HEK293T (cell line): ENCODE measurements around the gene C16orf86.

Experiments used
- CTCF ChIA-PET: fragments of 350-600 bp; formaldehyde crosslinking; extraction: SDS; loops from one replicate; lab custom pipeline; 2021; ENCODE audit warnings: antibody characterized with exemption, inconsistent platforms; lab: Yijun Ruan, JAX
- POLR2A ChIA-PET: fragments of 350-600 bp; formaldehyde crosslinking; extraction: SDS; loops from one replicate; lab custom pipeline; 2020; ENCODE audit warnings: antibody characterized with exemption, inconsistent platforms; lab: Yijun Ruan, JAX
- DNase-seq: peaks from one replicate; pipeline ENCODE4 v3.0.0; 2012; ENCODE audit warnings: mixed read lengths; ENCODE audit errors: extremely low spot score
- ARNT ChIP-seq: fragments of 450-650 bp; IDR thresholded peaks from 2 replicates; pipeline ENCODE4 v1.6.1; 2017; ENCODE audit warnings: mild to moderate bottlenecking
- BHLHE40 ChIP-seq: fragments of 450-650 bp; IDR thresholded peaks from 2 replicates; pipeline ENCODE4 v1.6.1; 2016; ENCODE audit warnings: mild to moderate bottlenecking, moderate library complexity, borderline replicate concordance
- CTBP1 ChIP-seq: fragments of 450-650 bp; IDR thresholded peaks from 2 replicates; pipeline ENCODE4 v1.6.1; 2016; ENCODE audit warnings: borderline replicate concordance
- ELF4 ChIP-seq: fragments of 450-650 bp; IDR thresholded peaks from 2 replicates; pipeline ENCODE4 v1.6.1; 2017; ENCODE audit warnings: antibody characterized with exemption
- FOXA1 ChIP-seq: fragments of 450-650 bp; IDR thresholded peaks from 2 replicates; pipeline ENCODE4 v1.6.1; 2016; ENCODE audit warnings: mild to moderate bottlenecking
- FOXK2 ChIP-seq: fragments of 450-650 bp; IDR thresholded peaks from 2 replicates; pipeline ENCODE4 v1.6.1; 2016; ENCODE audit warnings: mild to moderate bottlenecking
- FOXM1 ChIP-seq: fragments of 450-650 bp; IDR thresholded peaks from 2 replicates; pipeline ENCODE4 v1.6.1; 2017; ENCODE audit warnings: mild to moderate bottlenecking, borderline replicate concordance
- HDGF ChIP-seq: fragments of 450-650 bp; IDR thresholded peaks from 2 replicates; pipeline ENCODE4 v1.6.1; 2017; ENCODE audit warnings: antibody characterized with exemption, borderline replicate concordance
- L3MBTL2 ChIP-seq: fragments of 450-650 bp; conservative IDR thresholded peaks from 2 replicates; pipeline ENCODE4 v1.6.1; 2016; ENCODE audit warnings: mild to moderate bottlenecking
- LEF1 ChIP-seq: fragments of 450-650 bp; IDR thresholded peaks from 2 replicates; pipeline ENCODE4 v1.6.1; 2017; ENCODE audit warnings: mild to moderate bottlenecking, borderline replicate concordance
- NFRKB ChIP-seq: fragments of 450-650 bp; IDR thresholded peaks from 2 replicates; pipeline ENCODE4 v1.6.1; 2016; ENCODE audit warnings: mild to moderate bottlenecking, moderate library complexity
- PKNOX1 ChIP-seq: fragments of 450-650 bp; IDR thresholded peaks from 2 replicates; pipeline ENCODE4 v1.6.1; 2016
- SP1 ChIP-seq: fragments of 450-650 bp; IDR thresholded peaks from 2 replicates; pipeline ENCODE4 v1.6.1; 2017
- SUZ12 ChIP-seq: fragments of 450-650 bp; IDR thresholded peaks from 2 replicates; pipeline ENCODE4 v1.6.1; 2016; ENCODE audit warnings: mild to moderate bottlenecking
- TARDBP ChIP-seq: fragments of 450-650 bp; IDR thresholded peaks from 2 replicates; pipeline ENCODE4 v1.6.1; 2016
- ZNF384 ChIP-seq: fragments of 450-650 bp; IDR thresholded peaks from 2 replicates; pipeline ENCODE4 v1.6.1; 2016

The C16orf86 gene

GRCh38 chr16:67644038-67644437, 22.6 kb upstream of the C16orf86 start:
- POLR2A ChIA-PET, result interaction anchor here (1.2 to 2.7 kb wide), 4 partner anchors 16 to 163 kb away, joined by 3 to 19 read pairs (median 4); partner anchors contain the start of genes ACD, ATP6V0D1 and CTCF
- no peak for TF ChIP-seq LEF1
- TF ChIP-seq BHLHE40, result no peak
- no peak for TF ChIP-seq FOXA1
- no peak for TF ChIP-seq FOXM1
- no peak for TF ChIP-seq ELF4
- no peak for TF ChIP-seq FOXK2
- TF ChIP-seq PKNOX1, result no peak
- no peak for TF ChIP-seq SUZ12
- TF ChIP-seq ZNF384, result no peak
- TF ChIP-seq HDGF, result no peak
- TF ChIP-seq TARDBP, result no peak
- TF ChIP-seq CTBP1, result no peak
- TF ChIP-seq SP1, result no peak
- TF ChIP-seq ARNT, result no peak
- no peak for TF ChIP-seq L3MBTL2
- TF ChIP-seq NFRKB, result no peak
- CTCF ChIA-PET, result interaction anchor here (0.6 to 5.9 kb wide), 11 partner anchors 19 to 163 kb away, joined by 3 to 35 read pairs (median 5); partner anchors contain the start of genes ATP6V0D1, C16orf86, CTCF and ENKD1
- DNase-seq, result no peak

- CTCF ChIA-PET, result interaction anchor here (0.9 to 5.9 kb wide), 7 partner anchors 15 to 164 kb away, joined by 3 to 35 read pairs (median 8); partner anchors contain the start of genes ACD, ATP6V0D1, CTCF and RANBP10
- TF ChIP-seq FOXM1, result no peak
- no peak for TF ChIP-seq ZNF384
- TF ChIP-seq ELF4, result no peak
- no peak for TF ChIP-seq PKNOX1
- no peak for TF ChIP-seq FOXK2
- TF ChIP-seq HDGF, result no peak
- no peak for TF ChIP-seq ARNT
- no peak for TF ChIP-seq SUZ12
- no peak for TF ChIP-seq BHLHE40
- no peak for TF ChIP-seq CTBP1
- TF ChIP-seq L3MBTL2, result no peak
- DNase-seq, result no peak
- POLR2A ChIA-PET, result interaction anchor here (0.9 to 2.7 kb wide), 5 partner anchors 15 to 277 kb away, joined by 3 to 19 read pairs (median 3); partner anchors contain the start of genes ACD and CTCF
Observed at GRCh38 chr16:67645397-67646121, 21.1 kb upstream of the C16orf86 start.

GRCh38 chr16:67647111-67647651, 19.4 kb upstream of the C16orf86 start:
- ChIA-PET CTCF (interaction anchor here (4.6 to 5.9 kb wide), 2 partner anchors 100 to 126 kb away, joined by 35 read pairs; no protein-coding TSS in a partner anchor), POLR2A (interaction anchor here (1.3 to 1.7 kb wide), 2 partner anchors 100 to 126 kb away, joined by 3 read pairs; no protein-coding TSS in a partner anchor)
- TF ChIP-seq SUZ12, result no peak
- TF ChIP-seq FOXK2, result no peak

GRCh38 chr16:67647681-67648080, 18.9 kb upstream of the C16orf86 start:
- DNase-seq, result no peak
- TF ChIP-seq PKNOX1 (no peak), NFRKB (no peak), FOXK2 (no peak), SUZ12 (no peak), TARDBP (no peak), HDGF (no peak), ARNT (no peak), ELF4 (no peak), LEF1 (no peak), L3MBTL2 (no peak), ZNF384 (no peak), FOXA1 (no peak), CTBP1 (no peak), FOXM1 (no peak), SP1 (no peak)
- ChIA-PET CTCF (no interaction called here), POLR2A (interaction anchor here (0.9 to 1.7 kb wide), 2 partner anchors 12 to 127 kb away, joined by 3 to 6 read pairs; partner anchors contain the start of gene ACD)

More at GRCh38 chr16:67647111-67647651, 19.4 kb upstream of the C16orf86 start:
- no peak for DNase-seq

GRCh38 chr16:67648088-67648763, 18.4 kb upstream of the C16orf86 start:
- no peak for DNase-seq
- ChIA-PET POLR2A (interaction anchor here (0.9 kb wide), 1 partner anchor 12 kb away, joined by 6 read pairs; the partner anchor contains the start of gene ACD), CTCF (no interaction called here)
- TF ChIP-seq FOXA1 (no peak), CTBP1 (no peak), HDGF (no peak), TARDBP (no peak), LEF1 (no peak), SUZ12 (no peak), L3MBTL2 (no peak), FOXK2 (no peak), PKNOX1 (no peak), ZNF384 (no peak), SP1 (no peak)
